ENCODE results near the gene ITPR1. TPM values are rescaled to one million over a fixed set of nuclear protein-coding genes. Genes with fewer than 3 reads are reported as not detected.

Gene ITPR1
- total RNA-seq, 1 donor from 2014 or later: 6.7 TPM

DNA sequence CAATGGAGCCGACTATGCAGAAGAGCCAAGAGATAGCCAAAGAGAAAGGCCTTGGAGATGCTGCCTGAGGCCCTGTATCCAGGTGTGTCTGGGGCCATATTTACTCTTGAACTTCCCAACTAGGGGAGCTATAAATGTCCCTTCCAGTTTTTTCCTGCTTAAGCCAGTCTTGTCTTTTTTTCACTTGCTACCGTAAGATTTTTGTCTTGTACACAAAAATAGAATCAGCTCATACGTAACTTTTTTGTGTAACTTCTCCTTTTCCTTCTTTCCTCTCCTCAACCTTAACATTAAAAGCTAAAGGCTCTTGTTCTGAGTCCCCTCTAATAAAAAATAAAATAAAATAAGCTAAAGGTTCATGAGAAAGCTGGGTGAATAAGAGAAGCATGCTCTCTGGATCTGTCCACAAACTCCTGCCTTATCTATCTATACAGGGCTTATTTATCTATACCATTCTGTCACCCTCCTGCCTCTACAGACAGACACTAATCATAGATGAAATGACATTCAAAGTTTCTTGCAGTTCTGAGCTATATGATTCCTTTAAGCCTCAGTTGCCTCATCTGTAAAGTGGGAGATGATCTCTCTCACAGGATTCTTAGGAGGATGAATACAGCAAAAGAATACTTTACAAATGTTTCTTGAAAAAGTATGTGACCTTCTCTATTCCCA, 30.6 kb upstream of the ITPR1 start:
- Histone ChIP-seq H3K79me2 (ENCODE audit: insufficient read depth, low read length) (peaks cover 6% of the 10 kb centered on the region), H3K27ac (ENCODE audit: low read depth, low read length) (no peak overlapping the region), H3K4me1 (ENCODE audit: insufficient read depth, low read length) (peaks cover 5% of the 10 kb centered on the region), H3K36me3 (ENCODE audit: insufficient read depth, low read length) (no peaks in the 10 kb centered on the region), H3K27me3 (ENCODE audit: insufficient read depth, low read length) (no peaks in the 10 kb centered on the region), H3K4me2 (ENCODE audit: low read length) (no peak overlapping the region), H2AFZ (ENCODE audit: low read depth, low read length) (no peak overlapping the region), H3K4me3 (ENCODE audit: insufficient read depth, low read depth, low read length) (no peak overlapping the region), H3K9ac (ENCODE audit: low read length) (no peak overlapping the region), H3K9me3 (ENCODE audit: insufficient read depth, low read depth, low read length) (no peaks in the 10 kb centered on the region), H4K20me1 (ENCODE audit: insufficient read depth, low read length) (no peaks in the 10 kb centered on the region)
- H3K9me3 Mint-ChIP-seq (ENCODE audit: unreplicated experiment): no peaks in the 10 kb centered on the region
- FAIRE-seq (no peak), DNase-seq (ENCODE audit: low read depth) (no peak)
- no peak overlapping the region for H3K27ac Mint-ChIP-seq (ENCODE audit: unreplicated experiment)
- no peaks in the 10 kb centered on the region for H3K27me3 Mint-ChIP-seq (ENCODE audit: low read depth, unreplicated experiment)
- no peaks in the 10 kb centered on the region for H3K36me3 Mint-ChIP-seq (ENCODE audit: low read depth, unreplicated experiment)
- no peak overlapping the region for H3K4me3 Mint-ChIP-seq (ENCODE audit: unreplicated experiment)
- peaks cover 2% of the 10 kb centered on the region for H3K4me1 Mint-ChIP-seq (ENCODE audit: low read depth, unreplicated experiment)
- TF ChIP-seq, protein P1, sequence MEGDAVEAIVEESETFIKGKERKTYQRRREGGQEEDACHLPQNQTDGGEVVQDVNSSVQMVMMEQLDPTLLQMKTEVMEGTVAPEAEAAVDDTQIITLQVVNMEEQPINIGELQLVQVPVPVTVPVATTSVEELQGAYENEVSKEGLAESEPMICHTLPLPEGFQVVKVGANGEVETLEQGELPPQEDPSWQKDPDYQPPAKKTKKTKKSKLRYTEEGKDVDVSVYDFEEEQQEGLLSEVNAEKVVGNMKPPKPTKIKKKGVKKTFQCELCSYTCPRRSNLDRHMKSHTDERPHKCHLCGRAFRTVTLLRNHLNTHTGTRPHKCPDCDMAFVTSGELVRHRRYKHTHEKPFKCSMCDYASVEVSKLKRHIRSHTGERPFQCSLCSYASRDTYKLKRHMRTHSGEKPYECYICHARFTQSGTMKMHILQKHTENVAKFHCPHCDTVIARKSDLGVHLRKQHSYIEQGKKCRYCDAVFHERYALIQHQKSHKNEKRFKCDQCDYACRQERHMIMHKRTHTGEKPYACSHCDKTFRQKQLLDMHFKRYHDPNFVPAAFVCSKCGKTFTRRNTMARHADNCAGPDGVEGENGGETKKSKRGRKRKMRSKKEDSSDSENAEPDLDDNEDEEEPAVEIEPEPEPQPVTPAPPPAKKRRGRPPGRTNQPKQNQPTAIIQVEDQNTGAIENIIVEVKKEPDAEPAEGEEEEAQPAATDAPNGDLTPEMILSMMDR (IDR thresholded peaks at IDR 0.05; ENCODE audit: insufficient read depth, low read depth, low read length): no peak
- TF ChIP-seq EZH2 (IDR thresholded peaks at IDR 0.05; ENCODE audit: insufficient read depth, low read length): no peak

DNA sequence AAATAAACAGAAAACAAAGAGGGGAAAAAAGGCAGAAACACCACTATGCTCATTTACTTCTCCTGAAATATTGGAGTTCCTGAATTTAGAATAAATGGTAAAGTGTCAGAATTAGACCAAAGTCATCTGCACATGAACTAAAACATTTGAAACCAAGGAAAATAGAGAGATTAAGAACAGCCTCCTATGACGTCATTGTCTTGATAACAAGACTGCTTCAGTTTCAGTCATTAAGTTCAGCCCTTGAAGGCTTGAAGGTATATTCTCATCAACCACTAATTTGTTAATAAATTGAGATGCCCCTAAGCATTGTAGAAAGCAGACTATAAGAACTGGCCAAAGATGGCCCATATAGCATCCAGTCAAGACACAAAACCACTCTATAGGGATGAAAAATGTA, 28.6 kb upstream of the ITPR1 start:
- FAIRE-seq (no peak), DNase-seq (ENCODE audit: low read depth) (no peak)
- Histone ChIP-seq H3K79me2 (ENCODE audit: insufficient read depth, low read length) (peaks cover 6% of the 10 kb centered on the region), H3K4me1 (ENCODE audit: insufficient read depth, low read length) (peaks cover 5% of the 10 kb centered on the region), H3K4me3 (ENCODE audit: insufficient read depth, low read depth, low read length) (no peak overlapping the region), H3K27me3 (ENCODE audit: insufficient read depth, low read length) (no peaks in the 10 kb centered on the region), H3K36me3 (ENCODE audit: insufficient read depth, low read length) (no peaks in the 10 kb centered on the region), H3K9me3 (ENCODE audit: insufficient read depth, low read depth, low read length) (no peaks in the 10 kb centered on the region), H3K4me2 (ENCODE audit: low read length) (no peak overlapping the region), H3K9ac (ENCODE audit: low read length) (no peak overlapping the region), H3K27ac (ENCODE audit: low read depth, low read length) (no peak overlapping the region), H4K20me1 (ENCODE audit: insufficient read depth, low read length) (no peaks in the 10 kb centered on the region), H2AFZ (ENCODE audit: low read depth, low read length) (no peak overlapping the region)
- Mint-ChIP-seq H3K4me1 (ENCODE audit: low read depth, unreplicated experiment) (peaks cover 2% of the 10 kb centered on the region), H3K9me3 (ENCODE audit: unreplicated experiment) (no peaks in the 10 kb centered on the region), H3K27ac (ENCODE audit: unreplicated experiment) (no peak overlapping the region), H3K36me3 (ENCODE audit: low read depth, unreplicated experiment) (no peaks in the 10 kb centered on the region), H3K27me3 (ENCODE audit: low read depth, unreplicated experiment) (no peaks in the 10 kb centered on the region), H3K4me3 (ENCODE audit: unreplicated experiment) (no peak overlapping the region)
- TF ChIP-seq, protein P1 (IDR thresholded peaks at IDR 0.05; ENCODE audit: insufficient read depth, low read depth, low read length): no peak
- no peak for TF ChIP-seq EZH2 (IDR thresholded peaks at IDR 0.05; ENCODE audit: insufficient read depth, low read length)
